Uterus (tissue), 4 donors: ENCODE measurements around the gene IL5. TPM values are rescaled to one million over a fixed set of nuclear protein-coding genes. Genes with fewer than 3 reads are reported as not detected.

ENCODE experiments used
- DNase-seq, 2 donors: peaks; one replicate each; pipeline ENCODE4 v3.0.0-alpha.2; 2019 to 2020
- H3K27ac ChIP-seq, 2 donors: fragments of 200-600 bp; sonication (generic); 1 replicate in 1 of 2; 2 replicates in 1 of 2; pipeline ENCODE4 v1.5.1; 2016 to 2018
- H3K27me3 ChIP-seq, 2 donors: fragments of 200-600 bp; sonication (generic); one replicate each; pipeline ENCODE4 v1.5.1; 2018 to 2019; ENCODE audit warnings: control low read depth in 1 of 2
- H3K36me3 ChIP-seq, 2 donors: fragments of 200-600 bp; sonication (generic); one replicate each; pipeline ENCODE4 v1.5.1; 2019; ENCODE audit warnings: control low read depth in 1 of 2
- H3K4me1 ChIP-seq, 2 donors: fragments of 200-600 bp; sonication (generic); one replicate each; pipeline ENCODE4 v1.5.1; 2018 to 2019; ENCODE audit warnings: control low read depth in 1 of 2
- H3K4me3 ChIP-seq, 2 donors: fragments of 200-600 bp; sonication (generic); 1 replicate in 1 of 2; 2 replicates in 1 of 2; pipeline ENCODE4 v1.5.1; 2018 to 2019; ENCODE audit warnings: mild to moderate bottlenecking in 1 of 2
- H3K9me3 ChIP-seq, 2 donors: fragments of 200-600 bp; sonication (generic); one replicate each; pipeline ENCODE4 v1.5.1; 2019; ENCODE audit warnings: control low read depth in 1 of 2
- CTCF ChIP-seq, 4 experiments: fragments of 200-600 bp in 2 of 4; fragments of 450-650 bp in 2 of 4; sonication (generic) in 2 of 4; IDR thresholded peaks; one replicate each; pipeline ENCODE4 v1.5.1; 2016 to 2019; ENCODE audit warnings: antibody characterized with exemption in 4 of 4, mild to moderate bottlenecking in 2 of 4, moderate library complexity in 1 of 4
- POLR2A ChIP-seq, 2 donors: fragments of 450-650 bp; IDR thresholded peaks; one replicate each; pipeline ENCODE4 v1.6.1; 2016; ENCODE audit warnings: antibody characterized with exemption in 2 of 2, mild to moderate bottlenecking in 1 of 2, moderate library complexity in 1 of 2
- intact Hi-C: fragments of 100-400 bp; cut with DNase I; formaldehyde crosslinking; loops from one replicate; pipeline ENCODE4 v1.15.1; 2023; ENCODE audit warnings: low total_unique reads
- total RNA-seq, 4 donors: library from RNA; depleted of rRNA in 3 of 4; stranded (reverse); fragments of >200 nt in 3 of 4; gene quantifications; one replicate each; pipeline versions ENCODE4 v1.1.0 to v1.2.4, GENCODE V29; 2014 to 2023
- donor health status: DM: yes; HTN: yes; CAD: no.

The IL5 gene
- total RNA-seq, 4 donors from 2014 or later, result not detected

GRCh38 chr5:132530946-132531345 lies 12.4 kb downstream of the IL5 start:
- TF ChIP-seq POLR2A (IDR thresholded peaks at IDR 0.05) (no peak), CTCF (IDR thresholded peaks at IDR 0.05) (no peak)
- Histone ChIP-seq H3K4me1 (no peaks in the 10 kb centered on the region), H3K27ac (no peak overlapping the region), H3K27me3 (no peaks in the 10 kb centered on the region), H3K36me3 (no peaks in the 10 kb centered on the region), H3K9me3 (no peaks in the 10 kb centered on the region), H3K4me3 (no peak overlapping the region)
- intact Hi-C loops, result no loop called here
- no peak for DNase-seq

- DNase-seq, result no peak
- Histone ChIP-seq H3K27me3 (no peaks in the 10 kb centered on the region), H3K36me3 (no peaks in the 10 kb centered on the region), H3K27ac (no peak overlapping the region), H3K9me3 (no peaks in the 10 kb centered on the region), H3K4me3 (no peak overlapping the region), H3K4me1 (no peaks in the 10 kb centered on the region)
- TF ChIP-seq POLR2A (IDR thresholded peaks at IDR 0.05) (no peak), CTCF (IDR thresholded peaks at IDR 0.05) (no peak)
- intact Hi-C loops, result no loop called here
Measured at GRCh38 chr5:132528866-132529634, 14.3 kb downstream of the IL5 start.

- no peaks in the 10 kb centered on the region for H3K36me3 ChIP-seq
- no peak for DNase-seq
- H3K4me1 ChIP-seq, result no peaks in the 10 kb centered on the region
- no peak overlapping the region for H3K27ac ChIP-seq
- intact Hi-C loops, result no loop called here
- TF ChIP-seq POLR2A (IDR thresholded peaks at IDR 0.05) (no peak), CTCF (IDR thresholded peaks at IDR 0.05) (no peak)
- no peaks in the 10 kb centered on the region for H3K27me3 ChIP-seq
- H3K4me3 ChIP-seq, result no peak overlapping the region
- H3K9me3 ChIP-seq, result no peaks in the 10 kb centered on the region
Measured at GRCh38 chr5:132528021-132528420, 15.3 kb downstream of the IL5 start.

- Histone ChIP-seq H3K36me3 (no peaks in the 10 kb centered on the region), H3K27me3 (no peaks in the 10 kb centered on the region), H3K4me1 (no peaks in the 10 kb centered on the region), H3K27ac (no peak overlapping the region), H3K4me3 (no peak overlapping the region), H3K9me3 (no peaks in the 10 kb centered on the region)
- DNase-seq, result no peak
- TF ChIP-seq CTCF (IDR thresholded peaks at IDR 0.05) (peak in 1 of 4 experiments; percentile 1), POLR2A (IDR thresholded peaks at IDR 0.05) (no peak)
- intact Hi-C loops, result no loop called here
Measured at GRCh38 chr5:132526974-132527564, 16.3 kb downstream of the IL5 start.

- Histone ChIP-seq H3K27ac (no peak overlapping the region), H3K36me3 (no peaks in the 10 kb centered on the region), H3K4me3 (no peak overlapping the region), H3K9me3 (no peaks in the 10 kb centered on the region), H3K27me3 (no peaks in the 10 kb centered on the region), H3K4me1 (no peaks in the 10 kb centered on the region)
- intact Hi-C loops, result no loop called here
- peak; percentile 66 to 87 (median 72) for TF ChIP-seq CTCF (IDR thresholded peaks at IDR 0.05)
- TF ChIP-seq POLR2A (IDR thresholded peaks at IDR 0.05), result no peak
- DNase-seq, result peak in 1 of 2 donors; percentile 29
Measured at GRCh38 chr5:132526290-132526973, 16.9 kb downstream of the IL5 start.
